Tibial artery (tissue), 4 donors: ENCODE results near the gene CELSR1.

Source experiments
- DNase-seq, 2 donors: peaks; one replicate each; pipeline ENCODE4 v3.0.0-alpha.2; 2019
- H3K27ac ChIP-seq, 2 donors: fragments of 200-600 bp; sonication (generic) in 1 of 2; 1 replicate in 1 of 2; 2 replicates in 1 of 2; pipeline ENCODE4 v1.5.1; 2018 to 2019; ENCODE audit warnings: mild to moderate bottlenecking in 1 of 2
- H3K27me3 ChIP-seq, 2 donors: fragments of 200-600 bp; sonication (generic) in 1 of 2; one replicate each; pipeline versions ENCODE4 v1.5.1 to v1.6.0; 2016 to 2019
- H3K36me3 ChIP-seq, 3 donors: fragments of 200-600 bp; sonication (generic) in 2 of 3; one replicate each; pipeline ENCODE4 v1.5.1; 2016 to 2019; ENCODE audit warnings: mild to moderate bottlenecking in 2 of 3
- H3K4me1 ChIP-seq, 4 donors: fragments of 200-600 bp; sonication (generic) in 2 of 4; 1 replicate in 3 of 4; 2 replicates in 1 of 4; pipeline ENCODE4 v1.5.1; 2016 to 2019
- H3K4me3 ChIP-seq, 2 donors: fragments of 200-600 bp; sonication (generic) in 1 of 2; 1 replicate in 1 of 2; 2 replicates in 1 of 2; pipeline ENCODE4 v1.5.1; 2018 to 2019; ENCODE audit warnings: mild to moderate bottlenecking in 2 of 2
- H3K9me3 ChIP-seq, 3 donors: fragments of 200-600 bp; sonication (generic) in 1 of 3; one replicate each; pipeline ENCODE4 v1.5.1; 2016 to 2019
- intact Hi-C: fragments of 100-400 bp; cut with DNase I; formaldehyde crosslinking; loops from one replicate; pipeline ENCODE4 v1.15.0; 2023; ENCODE audit warnings: low total_unique reads
- TF ChIP-seq, protein P1 (sequence below), 2 experiments: fragments of 200-600 bp in 1 of 2; fragments of 450-650 bp in 1 of 2; IDR thresholded peaks; one replicate each; pipeline ENCODE4 v1.5.1; 2017 to 2019; ENCODE audit warnings: antibody characterized with exemption in 2 of 2, mild to moderate bottlenecking in 1 of 2, moderate library complexity in 1 of 2

CELSR1 gene

DNA sequence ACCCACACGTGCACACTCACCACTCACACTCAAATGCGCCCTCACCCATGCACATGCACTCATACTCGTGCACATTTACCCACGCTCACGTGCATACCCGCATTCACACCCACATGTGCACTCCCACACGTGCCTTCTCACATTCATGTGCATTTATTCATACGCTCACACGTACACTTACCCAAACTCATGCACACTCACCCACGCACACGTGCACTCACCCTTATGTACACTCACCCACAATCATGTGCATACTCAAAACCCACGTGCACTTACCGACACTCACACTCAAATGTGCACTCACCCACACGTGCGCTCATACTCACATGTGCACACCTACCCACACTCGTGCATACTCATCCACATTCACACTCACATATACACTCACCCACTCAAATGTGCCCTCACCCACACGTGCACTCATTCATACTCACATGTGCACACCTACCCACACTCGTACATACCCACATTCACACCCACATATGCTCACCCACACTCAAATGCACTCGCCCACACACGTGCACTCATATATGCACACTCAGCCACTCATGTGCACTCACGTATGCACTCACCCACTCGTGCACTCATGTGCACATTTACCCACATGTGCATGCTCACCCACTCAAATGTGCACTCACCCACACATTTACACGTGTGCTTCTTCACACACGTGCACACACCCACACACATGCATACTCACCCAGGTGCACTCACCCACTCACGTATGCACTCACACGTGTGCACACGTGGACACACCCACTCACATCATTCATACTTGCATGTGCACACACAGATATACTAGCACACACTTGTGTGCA lies 117.5 kb downstream of the CELSR1 start:
- TF ChIP-seq, protein P1, sequence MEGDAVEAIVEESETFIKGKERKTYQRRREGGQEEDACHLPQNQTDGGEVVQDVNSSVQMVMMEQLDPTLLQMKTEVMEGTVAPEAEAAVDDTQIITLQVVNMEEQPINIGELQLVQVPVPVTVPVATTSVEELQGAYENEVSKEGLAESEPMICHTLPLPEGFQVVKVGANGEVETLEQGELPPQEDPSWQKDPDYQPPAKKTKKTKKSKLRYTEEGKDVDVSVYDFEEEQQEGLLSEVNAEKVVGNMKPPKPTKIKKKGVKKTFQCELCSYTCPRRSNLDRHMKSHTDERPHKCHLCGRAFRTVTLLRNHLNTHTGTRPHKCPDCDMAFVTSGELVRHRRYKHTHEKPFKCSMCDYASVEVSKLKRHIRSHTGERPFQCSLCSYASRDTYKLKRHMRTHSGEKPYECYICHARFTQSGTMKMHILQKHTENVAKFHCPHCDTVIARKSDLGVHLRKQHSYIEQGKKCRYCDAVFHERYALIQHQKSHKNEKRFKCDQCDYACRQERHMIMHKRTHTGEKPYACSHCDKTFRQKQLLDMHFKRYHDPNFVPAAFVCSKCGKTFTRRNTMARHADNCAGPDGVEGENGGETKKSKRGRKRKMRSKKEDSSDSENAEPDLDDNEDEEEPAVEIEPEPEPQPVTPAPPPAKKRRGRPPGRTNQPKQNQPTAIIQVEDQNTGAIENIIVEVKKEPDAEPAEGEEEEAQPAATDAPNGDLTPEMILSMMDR (IDR thresholded peaks at IDR 0.05) = no peak
- no peak for DNase-seq
- Histone ChIP-seq H3K9me3 (no peaks in the 10 kb centered on the region), H3K27me3 (peaks cover 0 to 37% of the 10 kb centered on the region in 2 donors), H3K27ac (no peak overlapping the region), H3K36me3 (no peaks in the 10 kb centered on the region), H3K4me1 (no peaks in the 10 kb centered on the region), H3K4me3 (no peak overlapping the region)
- intact Hi-C loops = no loop called here

DNA sequence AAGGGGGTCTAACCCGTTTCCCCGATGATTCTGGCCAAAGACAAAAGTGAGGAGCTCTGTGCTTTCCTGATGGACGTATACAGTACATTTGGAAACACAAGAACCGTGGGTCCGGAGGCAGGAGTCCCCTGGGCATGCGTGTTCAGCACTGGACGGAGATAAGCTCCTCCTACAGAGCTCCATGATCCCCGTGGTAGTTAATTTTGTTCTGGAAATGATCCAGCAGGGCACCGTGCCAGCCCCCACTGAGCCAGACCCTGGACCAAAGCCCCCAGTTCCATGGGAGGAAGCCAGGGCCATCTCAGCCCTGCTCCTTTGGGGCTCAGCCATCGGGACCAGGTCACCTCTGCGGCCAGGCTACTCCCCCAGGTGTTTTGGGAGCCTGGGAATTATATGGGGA lies 118.6 kb downstream of the CELSR1 start:
- Histone ChIP-seq H3K36me3 (no peaks in the 10 kb centered on the region), H3K9me3 (no peaks in the 10 kb centered on the region), H3K4me1 (no peaks in the 10 kb centered on the region), H3K27ac (no peak overlapping the region), H3K27me3 (peaks cover 0 to 48% of the 10 kb centered on the region in 2 donors), H3K4me3 (no peak overlapping the region)
- TF ChIP-seq, protein P1 (IDR thresholded peaks at IDR 0.05) = no peak
- DNase-seq = no peak
- intact Hi-C loops = no loop called here

DNA sequence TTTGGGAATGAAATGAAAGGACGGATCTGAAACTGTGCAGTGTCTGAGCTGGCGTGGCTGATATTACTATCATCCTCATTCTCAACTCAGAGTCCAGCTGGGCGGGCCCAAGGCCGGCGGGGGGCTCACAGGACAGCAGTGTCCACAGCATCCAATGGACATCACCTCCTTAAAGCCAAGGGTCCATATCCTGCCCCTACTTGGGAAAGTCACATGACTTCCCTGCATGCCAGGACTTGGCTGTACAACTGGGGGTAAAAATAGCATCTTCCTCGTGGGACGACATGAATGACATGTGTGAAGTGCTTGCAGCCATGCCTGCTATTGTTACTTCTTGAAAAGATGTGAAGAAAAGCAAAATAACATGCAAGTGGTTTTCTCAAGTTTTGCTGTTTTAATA lies 119.7 kb downstream of the CELSR1 start:
- intact Hi-C loops = no loop called here
- H3K27me3 ChIP-seq = peaks cover 0 to 54% of the 10 kb centered on the region in 2 donors
- H3K4me1 ChIP-seq = no peaks in the 10 kb centered on the region
- no peaks in the 10 kb centered on the region for H3K36me3 ChIP-seq
- no peak for DNase-seq
- TF ChIP-seq, protein P1 (IDR thresholded peaks at IDR 0.05) = no peak
- no peak overlapping the region for H3K27ac ChIP-seq
- H3K9me3 ChIP-seq = no peaks in the 10 kb centered on the region
- no peak overlapping the region for H3K4me3 ChIP-seq

DNA sequence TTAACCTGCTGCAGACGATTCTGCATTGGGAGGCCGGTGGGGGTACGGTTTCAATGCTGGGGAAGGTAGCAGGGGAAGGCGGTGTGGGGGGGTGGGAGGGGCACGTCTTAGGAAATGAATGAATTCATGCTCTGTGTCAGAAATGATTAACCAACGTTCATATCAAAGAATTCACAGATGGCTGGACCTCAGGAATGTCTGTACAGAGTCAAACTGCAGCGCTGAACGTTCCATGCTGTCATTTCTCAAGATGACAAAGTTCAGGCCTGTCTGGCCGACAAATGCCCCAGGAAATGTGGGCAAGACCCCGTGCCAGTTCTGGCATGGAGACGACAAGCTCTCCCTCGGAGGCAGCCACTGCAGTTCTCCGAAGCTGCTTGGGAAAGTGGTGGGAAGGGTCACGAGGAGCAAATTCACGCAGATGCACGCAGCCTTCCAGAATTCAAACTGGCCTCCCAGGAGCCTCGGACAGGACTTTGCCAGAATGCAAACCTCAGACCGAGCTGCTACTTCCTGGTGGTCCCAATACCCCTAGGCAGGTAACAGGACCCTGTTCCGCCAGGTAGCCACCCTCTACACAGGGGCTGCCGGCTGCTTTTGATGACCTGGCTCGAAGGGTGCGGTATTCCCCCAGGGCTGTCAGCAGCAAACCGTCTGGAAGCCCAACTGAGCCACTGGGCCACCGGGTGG lies 120.4 kb downstream of the CELSR1 start:
- Histone ChIP-seq H3K36me3 (no peaks in the 10 kb centered on the region), H3K27me3 (peaks cover 0 to 60% of the 10 kb centered on the region in 2 donors), H3K27ac (no peak overlapping the region), H3K4me3 (no peak overlapping the region), H3K4me1 (no peaks in the 10 kb centered on the region), H3K9me3 (no peaks in the 10 kb centered on the region)
- intact Hi-C loops = no loop called here
- no peak for DNase-seq
- TF ChIP-seq, protein P1 (IDR thresholded peaks at IDR 0.05) = no peak

DNA sequence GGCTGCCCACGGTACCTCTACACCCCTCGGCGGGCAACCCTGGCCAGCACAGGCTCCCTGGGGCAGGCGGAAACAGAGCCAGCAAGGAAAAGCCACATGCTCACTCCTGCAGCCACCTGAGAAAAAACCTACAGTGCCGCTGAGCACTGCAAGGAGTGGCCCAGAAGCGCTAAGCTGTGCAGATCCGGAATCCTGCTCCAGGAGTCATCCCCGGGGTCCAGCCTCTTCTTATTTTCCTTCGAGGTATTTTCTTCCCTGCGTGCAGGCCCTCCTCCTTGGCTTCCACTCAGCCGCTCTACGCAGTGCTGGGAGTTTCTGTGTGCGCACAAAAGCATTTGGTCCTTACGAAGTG lies 120.9 kb downstream of the CELSR1 start:
- no peak overlapping the region for H3K4me3 ChIP-seq
- no peaks in the 10 kb centered on the region for H3K36me3 ChIP-seq
- TF ChIP-seq, protein P1 (IDR thresholded peaks at IDR 0.05) = no peak
- DNase-seq = no peak
- H3K9me3 ChIP-seq = no peaks in the 10 kb centered on the region
- no peaks in the 10 kb centered on the region for H3K4me1 ChIP-seq
- no peak overlapping the region for H3K27ac ChIP-seq
- intact Hi-C loops = no loop called here
- H3K27me3 ChIP-seq = peaks cover 0 to 60% of the 10 kb centered on the region in 2 donors
